Endodermal cell (in vitro differentiated cells): ENCODE results near the gene KCNK10. TPM values are rescaled to one million over a fixed set of nuclear protein-coding genes. Genes with fewer than 3 reads are reported as not detected.

ENCODE experiments used
- DNase-seq: peaks from one replicate; pipeline ENCODE4 v3.0.0-alpha.2; 2017
- H3K27ac ChIP-seq: 2 replicates; pipeline ENCODE4 v1.5.1; 2013; ENCODE audit warnings: mild to moderate bottlenecking, low read depth, low read length, moderate library complexity
- H3K27me3 ChIP-seq: 2 replicates; pipeline ENCODE4 v1.6.1; 2013; ENCODE audit warnings: mild to moderate bottlenecking, low read length, moderate library complexity; ENCODE audit not compliant: insufficient read depth, control insufficient read depth, poor library complexity, severe bottlenecking
- H3K36me3 ChIP-seq: 2 replicates; pipeline ENCODE4 v1.7.0; 2013; ENCODE audit warnings: mild to moderate bottlenecking, low read length, moderate library complexity; ENCODE audit not compliant: control insufficient read depth, insufficient read depth
- H3K4me1 ChIP-seq: one replicate; pipeline ENCODE4 v1.7.0; 2013; ENCODE audit warnings: low read length; ENCODE audit not compliant: control insufficient read depth, insufficient read depth
- H3K4me3 ChIP-seq: 2 replicates; pipeline ENCODE4 v1.5.1; 2013; ENCODE audit warnings: mild to moderate bottlenecking, low read length, moderate library complexity
- H3K9ac ChIP-seq: 2 replicates; pipeline ENCODE4 v1.6.1; 2013; ENCODE audit warnings: mild to moderate bottlenecking, low read length, moderate library complexity; ENCODE audit not compliant: poor library complexity, severe bottlenecking; ENCODE audit errors: extremely low read depth
- H3K9me3 ChIP-seq: 2 replicates; pipeline ENCODE4 v1.6.1; 2013; ENCODE audit warnings: mild to moderate bottlenecking, low read length, moderate library complexity; ENCODE audit not compliant: control insufficient read depth
- H3K27ac Mint-ChIP-seq: 2 replicates; pipeline ENCODE4 v1.8.0; 2020; ENCODE audit warnings: mixed read lengths
- H3K27me3 Mint-ChIP-seq: 2 replicates; pipeline ENCODE4 v1.8.0; 2021; ENCODE audit warnings: mild to moderate bottlenecking, mixed read lengths; ENCODE audit not compliant: insufficient read depth
- H3K36me3 Mint-ChIP-seq: 2 replicates; pipeline ENCODE4 v1.8.0; 2020; ENCODE audit warnings: low read depth, mixed read lengths
- H3K4me1 Mint-ChIP-seq: 2 replicates; pipeline ENCODE4 v1.8.0; 2020; ENCODE audit warnings: mixed read lengths
- H3K4me3 Mint-ChIP-seq: 2 replicates; pipeline ENCODE4 v1.8.0; 2020; ENCODE audit warnings: mild to moderate bottlenecking, moderate library complexity, mixed read lengths
- H3K9me3 Mint-ChIP-seq: 2 replicates; pipeline ENCODE4 v1.8.0; 2020; ENCODE audit warnings: mild to moderate bottlenecking, mixed read lengths
- WGBS, 2 experiments: methylation state at CpG; one replicate each; pipeline versions ENCODE4 v1.1.5 to v1.1.7; 2013; ENCODE audit warnings: missing lambda C conversion rate in 2 of 2, mixed read lengths in 1 of 2; ENCODE audit not compliant: insufficient coverage in 1 of 2, insufficient read length in 1 of 2; 5-methylcytosine and 5-hydroxymethylcytosine counted together
- total RNA-seq, 2 donors: library from RNA; stranded (reverse); fragmentation: NEBNext Ultra II Directional in 1 of 2; extraction: Animal tissue kit (Norgen Biotek cat#: 25700) in 1 of 2; gene quantifications; 2 replicates in 1 of 2; 3 replicates in 1 of 2; pipeline ENCODE4 v1.2.1, GENCODE V29; 2021
- TF ChIP-seq, protein P1 (sequence below): fragments of 200-600 bp; sonication (generic); conservative IDR thresholded peaks from 2 replicates; pipeline ENCODE4 v1.5.0; 2021; ENCODE audit warnings: antibody characterized with exemption, mild to moderate bottlenecking

KCNK10 gene
- total RNA-seq, 2 donors from 2014 or later, result 0.24 to 1.8 TPM

- TF ChIP-seq, protein P1, sequence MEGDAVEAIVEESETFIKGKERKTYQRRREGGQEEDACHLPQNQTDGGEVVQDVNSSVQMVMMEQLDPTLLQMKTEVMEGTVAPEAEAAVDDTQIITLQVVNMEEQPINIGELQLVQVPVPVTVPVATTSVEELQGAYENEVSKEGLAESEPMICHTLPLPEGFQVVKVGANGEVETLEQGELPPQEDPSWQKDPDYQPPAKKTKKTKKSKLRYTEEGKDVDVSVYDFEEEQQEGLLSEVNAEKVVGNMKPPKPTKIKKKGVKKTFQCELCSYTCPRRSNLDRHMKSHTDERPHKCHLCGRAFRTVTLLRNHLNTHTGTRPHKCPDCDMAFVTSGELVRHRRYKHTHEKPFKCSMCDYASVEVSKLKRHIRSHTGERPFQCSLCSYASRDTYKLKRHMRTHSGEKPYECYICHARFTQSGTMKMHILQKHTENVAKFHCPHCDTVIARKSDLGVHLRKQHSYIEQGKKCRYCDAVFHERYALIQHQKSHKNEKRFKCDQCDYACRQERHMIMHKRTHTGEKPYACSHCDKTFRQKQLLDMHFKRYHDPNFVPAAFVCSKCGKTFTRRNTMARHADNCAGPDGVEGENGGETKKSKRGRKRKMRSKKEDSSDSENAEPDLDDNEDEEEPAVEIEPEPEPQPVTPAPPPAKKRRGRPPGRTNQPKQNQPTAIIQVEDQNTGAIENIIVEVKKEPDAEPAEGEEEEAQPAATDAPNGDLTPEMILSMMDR, result peak; percentile 53
- 71 to 91% methylated on average over 1 of the region's 1 CpG for WGBS, 2 experiments
- no peak overlapping the region for H3K27ac ChIP-seq
- H3K27me3 Mint-ChIP-seq, result peaks cover 34% of the 10 kb centered on the region
- H3K27ac Mint-ChIP-seq, result no peak overlapping the region
- H3K4me3 ChIP-seq, result no peak overlapping the region
- H3K36me3 Mint-ChIP-seq, result no peaks in the 10 kb centered on the region
- H3K4me1 Mint-ChIP-seq, result no peaks in the 10 kb centered on the region
- H3K9ac ChIP-seq, result no peak overlapping the region
- no peaks in the 10 kb centered on the region for H3K36me3 ChIP-seq
- H3K4me3 Mint-ChIP-seq, result no peak overlapping the region
- H3K4me1 ChIP-seq, result no peaks in the 10 kb centered on the region
- DNase-seq, result peak; percentile 49
- peaks cover 6% of the 10 kb centered on the region for H3K9me3 Mint-ChIP-seq
- peaks cover 35% of the 10 kb centered on the region for H3K27me3 ChIP-seq
- H3K9me3 ChIP-seq, result peaks cover 8% of the 10 kb centered on the region
Measured at GRCh38 chr14:88333036-88333435, 10.0 kb upstream of the KCNK10 start.

DNA sequence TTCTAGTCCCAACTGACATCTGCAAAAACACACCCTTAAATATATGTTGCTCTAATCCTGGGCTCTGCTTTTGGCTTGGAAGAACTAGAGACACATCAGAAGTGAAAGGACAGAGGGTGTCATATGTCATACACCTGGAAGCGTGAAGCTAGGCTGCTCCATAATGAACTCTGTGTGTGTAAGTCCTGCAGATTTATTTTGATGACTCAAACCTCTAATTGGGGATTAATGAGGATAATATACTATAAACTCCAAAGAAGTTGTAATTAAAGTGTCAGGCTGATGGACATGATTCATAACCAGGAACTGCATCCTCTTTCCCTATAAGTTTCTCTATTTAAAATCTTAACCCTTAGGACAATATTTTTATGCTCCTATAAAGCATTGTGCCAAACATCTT lies 4.4 kb upstream of the KCNK10 start:
- H3K27ac ChIP-seq, result no peak overlapping the region
- H3K4me3 Mint-ChIP-seq, result no peak overlapping the region
- peaks cover 7% of the 10 kb centered on the region for H3K4me1 Mint-ChIP-seq
- H3K4me1 ChIP-seq, result peaks cover 3% of the 10 kb centered on the region
- H3K27me3 ChIP-seq, result peaks cover 89% of the 10 kb centered on the region
- no peaks in the 10 kb centered on the region for H3K36me3 ChIP-seq
- H3K9ac ChIP-seq, result no peak overlapping the region
- H3K9me3 Mint-ChIP-seq, result peaks cover 10% of the 10 kb centered on the region
- H3K4me3 ChIP-seq, result no peak overlapping the region
- H3K27ac Mint-ChIP-seq, result no peak overlapping the region
- TF ChIP-seq, protein P1, result no peak
- DNase-seq, result no peak
- no peaks in the 10 kb centered on the region for H3K36me3 Mint-ChIP-seq
- peaks cover 80% of the 10 kb centered on the region for H3K27me3 Mint-ChIP-seq
- 94% methylated on average over 1 of the region's 1 CpG; no CpG with 5 or more reads in 1 of the 2 experiments for WGBS, 2 experiments
- H3K9me3 ChIP-seq, result peaks cover 19% of the 10 kb centered on the region

DNA sequence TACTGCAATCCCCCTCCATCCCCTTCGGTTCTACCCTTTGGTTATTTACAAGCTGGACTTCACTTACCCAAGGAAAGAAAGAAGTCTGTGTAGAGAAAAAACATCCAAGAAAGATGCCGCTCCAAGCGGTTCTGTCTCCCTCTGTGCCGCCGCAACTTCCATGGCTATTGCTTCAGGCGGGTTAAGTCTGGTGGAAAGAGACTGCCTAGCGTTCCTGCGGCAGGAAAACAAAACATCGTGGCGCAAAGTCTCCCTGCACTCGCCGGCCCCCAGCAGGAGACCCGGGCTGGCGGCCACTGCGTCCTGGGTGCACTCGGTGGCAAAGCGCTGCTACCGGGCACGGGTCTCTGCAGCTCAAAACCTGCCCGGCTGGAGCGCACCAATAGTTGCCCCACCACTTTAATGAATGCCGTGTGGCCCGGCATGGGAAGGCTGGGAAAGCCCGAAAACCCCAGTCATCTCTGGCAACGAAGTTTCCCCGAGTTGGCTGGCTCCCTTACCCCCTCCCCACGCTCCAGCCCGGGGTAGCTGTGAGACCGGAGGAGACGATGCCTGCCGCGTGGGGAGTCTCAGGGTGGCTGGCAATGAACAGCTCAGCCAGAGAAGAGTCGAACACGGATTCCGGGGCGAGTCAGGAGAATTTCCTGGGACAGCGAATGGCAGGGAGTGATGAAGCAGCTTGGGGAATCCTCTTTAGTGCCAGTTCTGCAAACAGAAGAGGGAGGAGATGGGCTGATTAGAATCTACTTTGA lies 3.5 kb upstream of the KCNK10 start:
- DNase-seq, result peak; percentile 71
- H3K4me1 Mint-ChIP-seq, result peaks cover 7% of the 10 kb centered on the region
- WGBS, 2 experiments, result 2 to 5% methylated on average over 9 to 37 of the region's 37 CpGs

More for the DNA sequence above, 3.5 kb upstream of the KCNK10 start:
- Histone ChIP-seq H3K4me1 (peaks cover 3% of the 10 kb centered on the region), H3K27ac (no peak overlapping the region), H3K4me3 (peak overlapping the region; percentile 69), H3K27me3 (peaks cover 93% of the 10 kb centered on the region), H3K9ac (no peak overlapping the region), H3K9me3 (peaks cover 19% of the 10 kb centered on the region), H3K36me3 (no peaks in the 10 kb centered on the region)
- H3K9me3 Mint-ChIP-seq, result peaks cover 10% of the 10 kb centered on the region
- TF ChIP-seq, protein P1, result no peak
- H3K36me3 Mint-ChIP-seq, result no peaks in the 10 kb centered on the region
- H3K4me3 Mint-ChIP-seq, result peak overlapping the region; percentile 52
- H3K27me3 Mint-ChIP-seq, result peaks cover 76% of the 10 kb centered on the region
- no peak overlapping the region for H3K27ac Mint-ChIP-seq
